DND-41 (cell line): ENCODE results near the gene KRTAP4-12.

Experiments used
- CTCF ChIP-seq: IDR thresholded peaks from 2 replicates; pipeline ENCODE4 v1.5.1; 2012; ENCODE audit warnings: borderline replicate concordance, low read length, moderate library complexity, mild to moderate bottlenecking; ENCODE audit not compliant: poor library complexity, severe bottlenecking; ENCODE audit errors: extremely low read depth
- EZH2 ChIP-seq: IDR thresholded peaks from 3 replicates; pipeline ENCODE4 v1.6.1; 2012; ENCODE audit warnings: borderline replicate concordance, low read depth, mild to moderate bottlenecking, moderate library complexity, low read length, inconsistent platforms; ENCODE audit not compliant: severe bottlenecking

- TF ChIP-seq EZH2 (no peak), CTCF (no peak)
Observed at GRCh38 chr17:41121742-41122141, 2.2 kb downstream of the KRTAP4-12 start.
